Stimulated activated CD8-positive, alpha-beta memory T cell treated with anti-CD3 and anti-CD28 coated beads, Interleukin-12 subunit alpha, Interleukin-12 subunit beta, amount 100 ng/mL, for 1 hour (primary cell): ENCODE measurements around the gene ADGRL1.
"Not testable (repeated sequence)": the region's sequence is repeated elsewhere in the genome, so short reads cannot be mapped to it uniquely, and the experiment has no call there.

Experiments used
- DNase-seq: peaks from one replicate; pipeline ENCODE4 v3.0.0-alpha.2; 2020; ENCODE audit warnings: low read depth

ADGRL1 gene

GRCh38 chr19:14218620-14219330, 12.8 kb upstream of the ADGRL1 start:
- DNase-seq, result no peak

- not testable (repeated sequence) for DNase-seq
Measured at GRCh38 chr19:14217886-14218285, 11.9 kb upstream of the ADGRL1 start.

GRCh38 chr19:14214580-14214979, 8.6 kb upstream of the ADGRL1 start:
- DNase-seq, result no peak

- DNase-seq, result not testable (repeated sequence)
Measured at GRCh38 chr19:14210182-14210581, 4.2 kb upstream of the ADGRL1 start.

GRCh38 chr19:14209401-14209800, 3.4 kb upstream of the ADGRL1 start:
- DNase-seq, result not testable (repeated sequence)

GRCh38 chr19:14208496-14208895, 2.5 kb upstream of the ADGRL1 start:
- DNase-seq, result not testable (repeated sequence)

- DNase-seq, result not testable (repeated sequence)
Measured at GRCh38 chr19:14207796-14208195, 1.8 kb upstream of the ADGRL1 start.

- DNase-seq, result peak; percentile 60
Measured at GRCh38 chr19:14206737-14207726, 1.1 kb upstream of the ADGRL1 start.

- DNase-seq, result not testable (repeated sequence)
Measured at GRCh38 chr19:14206308-14206707, 339 bp upstream of the ADGRL1 start.

GRCh38 chr19:14204676-14205451, 1.1 kb downstream of the ADGRL1 start:
- DNase-seq, result not testable (repeated sequence)

- DNase-seq, result not testable (repeated sequence)
Measured at GRCh38 chr19:14204219-14204618, 1.8 kb downstream of the ADGRL1 start.

- DNase-seq, result not testable (repeated sequence)
Measured at GRCh38 chr19:14203788-14204187, 2.2 kb downstream of the ADGRL1 start.

GRCh38 chr19:14203177-14203576, 2.8 kb downstream of the ADGRL1 start:
- DNase-seq, result no peak

GRCh38 chr19:14201481-14201880, 4.5 kb downstream of the ADGRL1 start:
- not testable (repeated sequence) for DNase-seq

- DNase-seq, result peak; percentile 23
Measured at GRCh38 chr19:14200147-14200841, 5.7 kb downstream of the ADGRL1 start.

- DNase-seq, result no peak
Measured at GRCh38 chr19:14198384-14199376, 7.3 kb downstream of the ADGRL1 start.

- DNase-seq, result no peak
Measured at GRCh38 chr19:14197882-14198281, 8.1 kb downstream of the ADGRL1 start.

GRCh38 chr19:14197288-14197687, 8.7 kb downstream of the ADGRL1 start:
- not testable (repeated sequence) for DNase-seq

GRCh38 chr19:14196105-14196504, 9.9 kb downstream of the ADGRL1 start:
- peak; percentile 70 for DNase-seq

GRCh38 chr19:14195216-14195615, 10.8 kb downstream of the ADGRL1 start:
- not testable (repeated sequence) for DNase-seq
